GM12892 (cell line): ENCODE data around the gene ETF1.

Source experiments
- POLR2A ChIP-seq: IDR thresholded peaks from 2 replicates; pipeline ENCODE4 v1.6.1; 2011; ENCODE audit warnings: low read depth, low read length, control low read depth
- POLR2AphosphoS5 ChIP-seq: IDR thresholded peaks from 2 replicates; pipeline ENCODE4 v1.6.1; 2011; ENCODE audit warnings: low read depth, low read length, control low read depth

DNA sequence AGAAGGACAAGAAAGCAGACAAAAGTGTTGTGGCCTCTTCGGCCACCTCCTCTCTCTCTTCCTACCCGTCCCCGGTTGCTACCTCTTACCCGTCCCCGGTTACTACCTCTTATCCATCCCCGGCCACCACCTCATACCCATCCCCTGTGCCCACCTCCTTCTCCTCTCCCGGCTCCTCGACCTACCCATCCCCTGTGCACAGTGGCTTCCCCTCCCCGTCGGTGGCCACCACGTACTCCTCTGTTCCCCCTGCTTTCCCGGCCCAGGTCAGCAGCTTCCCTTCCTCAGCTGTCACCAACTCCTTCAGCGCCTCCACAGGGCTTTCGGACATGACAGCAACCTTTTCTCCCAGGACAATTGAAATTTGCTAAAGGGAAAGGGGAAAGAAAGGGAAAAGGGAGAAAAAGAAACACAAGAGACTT, 75.3 kb downstream of the ETF1 start:
- TF ChIP-seq POLR2AphosphoS5 (peak; percentile 86), POLR2A (peak; percentile 55; the same call in 1 of the 2 replicates)
